Activated CD4-positive, alpha-beta T cell treated with anti-CD3 and anti-CD28 coated beads, Interleukin-2, amount 10 ng/mL, durations not matched to agents 24 days and 14 days (primary cell): ENCODE data around the gene MFSD6L. TPM values are rescaled to one million over a fixed set of nuclear protein-coding genes. Genes with fewer than 3 reads are reported as not detected.
A peak's percentile ranks its signal among the peaks of the same experiment; 100 is the strongest.

Source experiments
- DNase-seq: peaks from one replicate; pipeline ENCODE4 v3.0.0; 2022
- H3K27ac Mint-ChIP-seq: one replicate; pipeline ENCODE4 v1.8.0; 2022; ENCODE audit warnings: mild to moderate bottlenecking, mixed read lengths
- H3K27me3 Mint-ChIP-seq: one replicate; pipeline ENCODE4 v1.8.0; 2022; ENCODE audit warnings: mixed read lengths
- H3K36me3 Mint-ChIP-seq: one replicate; pipeline ENCODE4 v1.8.0; 2022; ENCODE audit warnings: low read depth, mild to moderate bottlenecking, mixed read lengths
- H3K4me1 Mint-ChIP-seq: one replicate; pipeline ENCODE4 v1.8.0; 2021; ENCODE audit warnings: mixed read lengths
- H3K4me3 Mint-ChIP-seq: one replicate; pipeline ENCODE4 v1.8.0; 2022; ENCODE audit warnings: mild to moderate bottlenecking, moderate library complexity, mixed read lengths
- H3K9me3 Mint-ChIP-seq: one replicate; pipeline ENCODE4 v1.8.0; 2021; ENCODE audit warnings: mixed read lengths
- intact Hi-C: fragments of 100-400 bp; cut with micrococcal nuclease; formaldehyde crosslinking; loops from one replicate; pipeline ENCODE4 v1.15.1; 2023
- total RNA-seq: library from RNA; stranded (reverse); gene quantifications from 2 replicates; pipeline ENCODE4 v1.2.3, GENCODE V29; 2022

The MFSD6L gene
- total RNA-seq, 1 donor from 2014 or later = 0.14 TPM

- Mint-ChIP-seq H3K9me3 (no peaks in the 10 kb centered on the region), H3K4me3 (no peak overlapping the region), H3K27me3 (peaks cover 6% of the 10 kb centered on the region), H3K27ac (no peak overlapping the region), H3K36me3 (no peaks in the 10 kb centered on the region), H3K4me1 (no peaks in the 10 kb centered on the region)
- intact Hi-C loops = no loop called here
- no peak for DNase-seq
Measured at GRCh38 chr17:8791910-8792270, 7.3 kb downstream of the MFSD6L start.

- Mint-ChIP-seq H3K36me3 (no peaks in the 10 kb centered on the region), H3K4me3 (no peak overlapping the region), H3K27me3 (peaks cover 6% of the 10 kb centered on the region), H3K27ac (no peak overlapping the region), H3K9me3 (no peaks in the 10 kb centered on the region), H3K4me1 (no peaks in the 10 kb centered on the region)
- no peak for DNase-seq
- intact Hi-C loops = no loop called here
Measured at GRCh38 chr17:8791248-8791909, 7.8 kb downstream of the MFSD6L start.

GRCh38 chr17:8789743-8790142 is 9.4 kb downstream of the MFSD6L start:
- Mint-ChIP-seq H3K27me3 (peaks cover 8% of the 10 kb centered on the region), H3K36me3 (no peaks in the 10 kb centered on the region), H3K4me1 (peaks cover 2% of the 10 kb centered on the region), H3K4me3 (no peak overlapping the region), H3K27ac (no peak overlapping the region), H3K9me3 (no peaks in the 10 kb centered on the region)
- DNase-seq = no peak
- intact Hi-C loops = loop anchor here (10.0 kb wide), 2 partner anchors 105 to 205 kb away; no protein-coding TSS in a partner anchor

GRCh38 chr17:8788998-8789397 is 10.2 kb downstream of the MFSD6L start:
- H3K9me3 Mint-ChIP-seq = no peaks in the 10 kb centered on the region

GRCh38 chr17:8785547-8786413 is 13.4 kb downstream of the MFSD6L start:
- H3K4me1 Mint-ChIP-seq = peaks cover 2% of the 10 kb centered on the region
- no peaks in the 10 kb centered on the region for H3K36me3 Mint-ChIP-seq
- H3K4me3 Mint-ChIP-seq = no peak overlapping the region
- H3K27ac Mint-ChIP-seq = no peak overlapping the region
- intact Hi-C loops = loop anchor here (10.0 kb wide), 2 partner anchors 109 to 209 kb away; no protein-coding TSS in a partner anchor
- peaks cover 10% of the 10 kb centered on the region for H3K27me3 Mint-ChIP-seq
- DNase-seq = peak; percentile 87
- H3K9me3 Mint-ChIP-seq = no peaks in the 10 kb centered on the region

More at GRCh38 chr17:8788998-8789397, 10.2 kb downstream of the MFSD6L start:
- Mint-ChIP-seq H3K36me3 (no peaks in the 10 kb centered on the region), H3K27ac (no peak overlapping the region), H3K4me3 (no peak overlapping the region), H3K27me3 (peaks cover 8% of the 10 kb centered on the region), H3K4me1 (peaks cover 2% of the 10 kb centered on the region)
- intact Hi-C loops = loop anchor here (10.0 kb wide), 2 partner anchors 106 to 206 kb away; no protein-coding TSS in a partner anchor
- no peak for DNase-seq

- Mint-ChIP-seq H3K36me3 (no peaks in the 10 kb centered on the region), H3K27ac (no peak overlapping the region), H3K27me3 (peaks cover 21% of the 10 kb centered on the region), H3K9me3 (no peaks in the 10 kb centered on the region), H3K4me3 (no peak overlapping the region), H3K4me1 (peaks cover 2% of the 10 kb centered on the region)
- no peak for DNase-seq
- intact Hi-C loops = loop anchor here (10.0 kb wide), 2 partner anchors 113 to 213 kb away; no protein-coding TSS in a partner anchor
Measured at GRCh38 chr17:8782176-8782575, 17.0 kb downstream of the MFSD6L start.

- Mint-ChIP-seq H3K27me3 (peaks cover 25% of the 10 kb centered on the region), H3K36me3 (no peaks in the 10 kb centered on the region), H3K4me3 (no peak overlapping the region), H3K4me1 (peaks cover 2% of the 10 kb centered on the region), H3K9me3 (no peaks in the 10 kb centered on the region), H3K27ac (no peak overlapping the region)
- DNase-seq = no peak
- intact Hi-C loops = loop anchor here (10.0 kb wide), 2 partner anchors 113 to 213 kb away; no protein-coding TSS in a partner anchor
Measured at GRCh38 chr17:8781776-8782175, 17.4 kb downstream of the MFSD6L start.

- Mint-ChIP-seq H3K27ac (no peak overlapping the region), H3K9me3 (peaks cover 4% of the 10 kb centered on the region), H3K4me1 (no peaks in the 10 kb centered on the region), H3K4me3 (no peak overlapping the region), H3K36me3 (no peaks in the 10 kb centered on the region), H3K27me3 (peaks cover 41% of the 10 kb centered on the region)
- intact Hi-C loops = no loop called here
- DNase-seq = no peak
Measured at GRCh38 chr17:8776881-8777280, 22.3 kb downstream of the MFSD6L start.

- Mint-ChIP-seq H3K4me3 (no peak overlapping the region), H3K4me1 (no peaks in the 10 kb centered on the region), H3K36me3 (no peaks in the 10 kb centered on the region), H3K9me3 (peaks cover 4% of the 10 kb centered on the region), H3K27me3 (peaks cover 41% of the 10 kb centered on the region), H3K27ac (no peak overlapping the region)
- no peak for DNase-seq
- intact Hi-C loops = no loop called here
Measured at GRCh38 chr17:8776248-8776647, 22.9 kb downstream of the MFSD6L start.

GRCh38 chr17:8766731-8767130 is 32.4 kb downstream of the MFSD6L start:
- Mint-ChIP-seq H3K27me3 (peaks cover 23% of the 10 kb centered on the region), H3K27ac (no peak overlapping the region), H3K4me1 (no peaks in the 10 kb centered on the region), H3K4me3 (no peak overlapping the region), H3K36me3 (no peaks in the 10 kb centered on the region), H3K9me3 (no peaks in the 10 kb centered on the region)
- no peak for DNase-seq
- intact Hi-C loops = no loop called here

- intact Hi-C loops = no loop called here
- H3K36me3 Mint-ChIP-seq = no peaks in the 10 kb centered on the region
- H3K9me3 Mint-ChIP-seq = no peaks in the 10 kb centered on the region
- no peak for DNase-seq
- H3K4me1 Mint-ChIP-seq = no peaks in the 10 kb centered on the region
- no peak overlapping the region for H3K4me3 Mint-ChIP-seq
- H3K27ac Mint-ChIP-seq = no peak overlapping the region
- H3K27me3 Mint-ChIP-seq = peaks cover 14% of the 10 kb centered on the region
Measured at GRCh38 chr17:8762012-8762411, 37.2 kb downstream of the MFSD6L start.

- intact Hi-C loops = no loop called here
- Mint-ChIP-seq H3K4me1 (no peaks in the 10 kb centered on the region), H3K4me3 (no peak within 1 kb of the TSS), H3K27ac (no peak within 1 kb of the TSS), H3K27me3 (peaks cover 16% of the 10 kb centered on the region), H3K9me3 (no peaks in the 10 kb centered on the region), H3K36me3 (no peaks in the 10 kb centered on the region)
- no peak for DNase-seq
Measured at GRCh38 chr17:8758137-8758596, 41.0 kb downstream of the MFSD6L start, which contains the start of gene SPDYE4. Gene SPDYE4 (minus strand): TSS chr17:8758546. CDS start chr17:8758382, 164 bp downstream.

GRCh38 chr17:8757189-8757588 is 42.0 kb downstream of the MFSD6L start:
- H3K9me3 Mint-ChIP-seq = no peaks in the 10 kb centered on the region
- no peaks in the 10 kb centered on the region for H3K36me3 Mint-ChIP-seq
- DNase-seq = no peak
- no peaks in the 10 kb centered on the region for H3K4me1 Mint-ChIP-seq
- no peak overlapping the region for H3K27ac Mint-ChIP-seq
- no peak overlapping the region for H3K4me3 Mint-ChIP-seq
- H3K27me3 Mint-ChIP-seq = peaks cover 14% of the 10 kb centered on the region
- intact Hi-C loops = no loop called here
